ENCODE data around the gene GRIK4.

DNA sequence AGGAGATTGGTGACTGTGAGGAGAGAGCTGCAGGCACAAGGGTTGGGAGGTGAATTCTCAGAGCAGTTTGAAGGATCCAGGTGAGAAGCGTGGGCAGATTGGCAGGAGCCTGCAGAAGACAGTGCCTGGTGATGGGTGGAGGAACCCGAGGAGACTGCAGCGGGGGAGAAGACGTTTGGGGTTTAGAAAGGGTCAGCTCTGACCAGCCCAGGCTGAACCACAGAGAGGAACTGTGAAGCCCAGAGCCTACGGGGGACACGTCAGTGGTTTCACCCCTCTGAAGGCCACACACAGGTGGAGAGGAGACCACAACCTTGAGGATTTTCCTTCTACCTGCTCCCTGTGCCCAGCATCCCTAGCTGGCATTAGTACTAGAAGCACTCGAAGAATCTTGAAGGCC lies 357.5 kb downstream of the GRIK4 start:
- no peak for TF ChIP-seq CTCF (conservative IDR thresholded peaks at IDR 0.05; ENCODE audit: low read length)
- TF ChIP-seq EZH2phosphoT487 (IDR thresholded peaks at IDR 0.05; ENCODE audit: borderline replicate concordance) = no peak
